KBM-7 (cell line): Measurements from ENCODE around the gene NRG3.

ENCODE experiments used
- DNase-seq: peaks from one replicate; pipeline ENCODE4 v3.0.0-alpha.2; 2015
- in situ Hi-C: fragments of 300-500 bp; cut with MboI; formaldehyde crosslinking; loops from 2 replicates; pipeline ENCODE4 v1.14.3; 2020; ENCODE audit warnings: low sequenced_read_pairs, low pct_unique_long_range_greater_than_20kb, mixed read lengths

NRG3 gene

DNA sequence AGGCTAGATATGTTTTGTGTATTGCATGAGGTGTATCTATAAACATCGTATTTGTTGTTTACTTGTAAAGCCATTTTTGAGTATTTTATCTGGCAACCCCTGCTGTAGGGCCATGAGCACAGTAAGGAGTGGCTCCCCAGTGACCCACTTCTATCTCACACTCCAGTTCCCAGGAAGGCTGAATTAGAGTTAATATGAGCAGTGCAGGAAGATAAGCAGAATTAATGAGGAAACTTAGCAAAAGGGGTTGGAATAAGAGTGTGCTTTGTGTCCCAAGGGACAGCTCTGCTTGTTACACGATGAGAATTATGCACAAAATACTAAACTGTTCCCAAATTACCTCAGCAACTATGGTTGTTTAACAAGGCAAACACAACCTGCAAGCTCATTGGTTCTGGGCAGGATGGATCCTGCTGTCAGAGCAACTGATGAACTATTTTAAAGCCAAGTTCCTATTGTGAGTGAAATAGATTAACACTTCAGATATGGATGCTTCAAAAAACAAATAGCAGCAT lies 1005.8 kb downstream of the NRG3 start:
- in situ Hi-C loops, result no loop called here

DNA sequence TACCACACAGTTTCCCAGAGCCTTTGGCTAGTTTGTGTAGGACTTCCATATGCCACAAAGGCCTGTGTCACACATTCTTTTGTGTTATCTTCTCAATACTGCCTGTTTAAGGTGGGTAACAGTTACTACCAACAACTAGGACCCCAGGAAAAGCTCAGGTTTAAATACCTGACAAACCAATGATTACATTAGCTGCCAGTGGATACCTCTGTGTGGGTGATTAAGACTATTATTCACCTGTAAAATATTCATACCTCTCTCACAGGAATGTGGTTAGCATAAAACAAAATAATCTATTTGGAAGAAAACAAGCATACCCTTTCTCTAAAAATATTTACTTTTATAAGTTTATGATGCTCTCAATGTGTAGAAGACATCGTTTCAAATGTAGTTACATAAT lies 1007.7 kb downstream of the NRG3 start:
- in situ Hi-C loops, result no loop called here
- DNase-seq, result no peak

More for the DNA sequence above, 1005.8 kb downstream of the NRG3 start:
- no peak for DNase-seq

- in situ Hi-C loops, result no loop called here
- DNase-seq, result no peak
These were observed 1008.6 kb downstream of the NRG3 start for GRCh38 chr10:82883603-82884002.

GRCh38 chr10:82887488-82887887 lies 1012.5 kb downstream of the NRG3 start:
- in situ Hi-C loops, result no loop called here
- no peak for DNase-seq

DNA sequence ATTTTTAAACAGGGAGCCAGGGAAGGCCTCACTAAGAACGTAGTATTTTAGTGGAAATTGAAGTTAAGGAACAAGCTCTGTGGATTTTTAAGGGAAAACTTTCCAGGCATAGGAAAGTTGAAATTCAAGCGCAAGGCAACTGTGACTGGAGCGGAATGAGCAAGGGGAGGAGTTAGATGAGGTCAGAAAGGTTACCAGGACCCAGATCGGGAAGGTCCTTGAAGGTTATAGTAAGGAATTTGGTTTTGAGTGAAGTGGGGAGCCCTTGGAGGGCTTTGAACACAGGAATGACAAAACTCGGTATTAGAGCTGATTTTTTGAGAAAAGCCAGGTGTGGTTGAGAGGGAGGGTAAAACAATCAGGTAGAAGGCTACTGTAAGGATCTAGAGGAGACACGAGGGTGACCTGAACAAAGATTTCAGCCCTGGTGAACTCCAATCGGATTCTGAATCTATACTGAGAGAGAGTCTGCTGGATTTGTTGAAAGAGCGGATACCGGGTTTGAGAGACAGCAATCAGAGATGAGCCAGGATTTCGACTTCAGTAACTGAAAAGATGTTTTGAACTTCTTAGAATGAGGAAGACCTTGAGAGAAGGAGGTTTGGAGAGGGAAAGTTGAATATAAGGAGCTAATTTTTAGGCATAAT lies 1013.9 kb downstream of the NRG3 start:
- DNase-seq, result no peak
- in situ Hi-C loops, result no loop called here

DNA sequence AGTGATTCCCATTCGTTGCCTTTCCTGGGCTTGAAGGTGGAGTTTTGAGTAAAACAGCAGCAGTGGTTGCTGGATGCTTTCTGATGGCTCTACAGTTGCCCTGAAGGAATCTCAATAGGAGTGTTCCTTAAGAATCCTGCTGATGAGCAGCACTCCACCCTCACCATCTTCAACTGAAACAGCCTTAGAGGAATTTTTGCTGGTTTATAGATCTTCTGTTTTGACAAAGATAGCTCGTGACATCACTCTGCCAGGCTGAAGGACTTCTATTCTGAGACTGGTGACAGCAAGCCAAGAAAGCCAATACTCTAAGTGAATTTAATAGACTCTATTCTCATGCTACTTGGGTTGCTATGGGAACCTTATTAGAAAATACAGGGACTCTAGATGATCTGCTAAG lies 1014.7 kb downstream of the NRG3 start:
- no peak for DNase-seq
- in situ Hi-C loops, result no loop called here

GRCh38 chr10:82890573-82890972 lies 1015.6 kb downstream of the NRG3 start:
- no peak for DNase-seq
- in situ Hi-C loops, result no loop called here

GRCh38 chr10:82908096-82908495 lies 1033.1 kb downstream of the NRG3 start:
- in situ Hi-C loops, result no loop called here
- DNase-seq, result no peak

DNA sequence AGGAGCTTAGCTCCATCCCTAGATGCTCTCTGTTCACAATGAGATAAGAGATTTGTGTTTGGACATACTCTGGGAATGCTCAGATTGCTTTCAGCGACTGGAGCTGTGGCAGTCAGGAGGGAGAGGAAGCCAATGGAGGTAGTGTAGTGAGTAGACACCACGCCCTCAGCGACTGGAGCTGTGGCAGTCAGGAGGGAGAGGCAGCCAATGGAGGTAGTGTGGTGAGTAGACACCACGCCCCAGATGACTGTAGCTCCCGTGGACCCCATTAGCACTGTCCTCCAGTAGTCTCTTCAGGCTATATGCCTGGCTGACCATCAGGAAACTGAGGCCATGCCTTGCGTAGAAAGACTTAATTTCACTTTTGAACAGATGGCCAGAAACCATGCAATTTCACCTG lies 1033.8 kb downstream of the NRG3 start:
- no peak for DNase-seq
- in situ Hi-C loops, result no loop called here

DNA sequence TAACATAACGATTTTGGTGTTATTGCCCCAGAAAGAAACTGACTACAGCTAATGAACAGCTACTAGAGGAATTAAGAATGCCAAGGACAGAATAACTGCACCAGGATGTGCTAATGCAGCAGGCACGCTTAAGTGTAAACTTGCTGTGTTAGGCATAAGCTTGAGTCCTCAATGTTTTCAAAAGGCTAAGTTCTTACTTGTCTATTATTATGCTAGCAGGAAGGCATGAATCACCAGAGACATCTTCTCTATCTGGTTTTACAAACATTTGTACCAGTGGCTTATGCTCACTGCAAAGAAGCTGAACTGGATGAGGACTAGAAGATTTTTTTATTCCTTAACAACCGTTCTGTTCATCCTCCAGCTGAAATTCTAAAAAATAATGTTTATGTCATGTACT lies 1035.3 kb downstream of the NRG3 start:
- in situ Hi-C loops, result no loop called here

DNA sequence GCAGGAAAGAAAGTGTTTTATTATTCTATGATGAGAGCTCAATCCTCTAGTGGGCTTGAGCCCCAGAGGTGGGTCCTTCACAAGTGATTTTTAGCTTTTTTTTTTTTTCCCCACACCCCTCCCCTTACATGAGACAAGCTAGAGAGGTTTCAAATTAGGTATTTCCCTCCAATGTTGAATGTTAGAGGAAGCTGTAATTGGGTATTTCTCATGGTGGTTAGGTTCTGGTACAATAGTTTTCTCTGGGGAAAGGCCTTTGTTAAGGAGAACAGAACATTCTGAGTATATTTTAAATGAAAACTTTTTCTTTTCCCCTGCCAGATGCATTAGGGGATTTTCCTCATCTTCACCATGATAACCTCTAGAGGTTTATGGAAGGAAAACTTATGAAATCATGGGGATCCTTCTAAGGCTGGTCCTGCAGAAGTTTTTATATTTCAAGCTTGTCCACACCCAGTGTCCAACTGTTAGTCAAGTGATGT lies 1039.7 kb downstream of the NRG3 start:
- in situ Hi-C loops, result no loop called here
- DNase-seq, result no peak

More for the DNA sequence above, 1035.3 kb downstream of the NRG3 start:
- no peak for DNase-seq

DNA sequence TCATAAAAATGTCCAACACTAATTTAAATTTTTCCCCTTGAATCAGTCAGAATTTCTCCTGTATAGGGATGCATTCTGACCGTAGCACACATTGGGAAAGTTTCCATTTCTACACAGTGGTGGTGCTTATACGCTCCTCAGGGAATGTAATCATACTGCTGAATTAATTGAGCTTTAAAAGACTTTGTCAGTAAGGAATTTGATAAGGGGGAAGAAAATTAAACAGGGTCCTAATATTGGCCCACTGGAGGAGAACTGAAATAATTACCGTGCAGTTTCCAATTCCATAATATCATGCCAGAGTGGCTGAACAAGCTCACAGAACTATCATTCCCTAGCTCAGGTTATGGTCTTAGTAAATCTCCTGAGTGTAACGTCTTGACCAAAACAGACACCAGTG lies 1041.9 kb downstream of the NRG3 start:
- in situ Hi-C loops, result no loop called here
- no peak for DNase-seq

- in situ Hi-C loops, result no loop called here
- no peak for DNase-seq
These were observed 1043.0 kb downstream of the NRG3 start for GRCh38 chr10:82918022-82918421.

- DNase-seq, result no peak
- in situ Hi-C loops, result no loop called here
These were observed 1047.1 kb downstream of the NRG3 start for GRCh38 chr10:82922046-82922445.

GRCh38 chr10:82922755-82923154 lies 1047.8 kb downstream of the NRG3 start:
- no peak for DNase-seq
- in situ Hi-C loops, result no loop called here

- in situ Hi-C loops, result no loop called here
These were observed 1049.7 kb downstream of the NRG3 start for GRCh38 chr10:82924711-82925110.

GRCh38 chr10:82925547-82925946 lies 1050.6 kb downstream of the NRG3 start:
- in situ Hi-C loops, result no loop called here
- no peak for DNase-seq

More at GRCh38 chr10:82924711-82925110, 1049.7 kb downstream of the NRG3 start:
- no peak for DNase-seq

DNA sequence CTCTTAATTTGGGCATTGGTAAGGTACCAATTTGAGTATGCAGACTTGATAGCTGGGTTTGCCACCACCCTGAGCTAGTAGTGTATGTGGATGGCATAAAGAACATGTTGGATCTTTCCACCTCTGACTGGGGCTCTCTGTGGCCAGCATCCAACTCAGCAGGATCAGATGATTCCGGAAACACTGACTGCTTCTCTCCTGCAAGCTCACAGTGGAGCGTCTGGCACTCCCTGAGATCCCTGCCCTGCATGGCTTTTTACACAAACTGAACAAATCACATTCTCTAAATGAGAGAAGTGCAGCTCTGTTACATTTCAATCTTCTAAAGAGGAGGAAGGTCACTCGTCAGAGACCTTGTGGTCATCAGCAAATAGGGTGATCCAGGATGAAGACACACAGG lies 1057.5 kb downstream of the NRG3 start:
- DNase-seq, result no peak
- in situ Hi-C loops, result no loop called here

DNA sequence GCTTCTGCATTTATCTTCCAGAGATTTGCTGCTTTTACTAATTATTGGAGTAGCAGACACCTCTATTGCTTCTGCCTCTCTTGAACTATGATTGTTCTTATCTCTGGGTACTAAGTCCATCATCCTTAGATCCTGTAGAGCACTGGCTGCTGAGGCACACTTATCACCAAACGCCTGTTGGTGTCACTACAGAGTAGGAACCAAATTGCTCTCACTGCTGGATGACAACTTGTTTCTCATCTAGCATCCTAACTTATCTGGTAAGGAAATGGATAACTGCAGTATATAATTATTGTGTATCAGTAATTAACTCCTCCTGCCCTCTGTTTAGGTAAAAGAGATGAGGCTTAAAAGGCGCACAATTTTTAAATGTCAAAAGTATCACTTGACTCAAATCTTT lies 1059.4 kb downstream of the NRG3 start:
- in situ Hi-C loops, result no loop called here
- no peak for DNase-seq

GRCh38 chr10:82934947-82935346 lies 1060.0 kb downstream of the NRG3 start:
- in situ Hi-C loops, result no loop called here

DNA sequence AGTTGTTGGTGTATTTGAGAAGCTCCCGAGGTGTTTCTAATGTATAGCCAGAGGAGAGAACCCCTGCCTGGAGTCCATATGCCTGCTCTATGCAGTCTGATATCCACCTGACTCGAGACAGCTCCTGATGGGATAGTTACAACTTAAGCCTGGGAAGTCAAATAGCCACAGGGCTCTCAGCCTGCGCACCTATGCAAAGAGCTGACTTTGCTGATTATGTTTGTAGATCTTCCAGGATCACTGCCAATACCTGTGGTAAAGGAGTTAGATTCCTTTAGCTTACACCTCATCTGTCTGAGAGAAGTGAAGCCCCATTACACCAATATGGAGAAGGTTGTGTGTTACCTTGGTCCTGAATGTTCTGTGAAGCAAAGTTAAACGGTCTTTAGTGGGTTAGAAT lies 1063.3 kb downstream of the NRG3 start:
- DNase-seq, result no peak
- in situ Hi-C loops, result no loop called here

More at GRCh38 chr10:82934947-82935346, 1060.0 kb downstream of the NRG3 start:
- DNase-seq, result no peak
